Measurements from ENCODE around the gene ADRA2A.

Gene ADRA2A

GRCh38 chr10:111109501-111110242 lies 32.8 kb downstream of the ADRA2A start:
- no peak for DNase-seq (ENCODE audit: low read depth in 2 of 2)

DNA sequence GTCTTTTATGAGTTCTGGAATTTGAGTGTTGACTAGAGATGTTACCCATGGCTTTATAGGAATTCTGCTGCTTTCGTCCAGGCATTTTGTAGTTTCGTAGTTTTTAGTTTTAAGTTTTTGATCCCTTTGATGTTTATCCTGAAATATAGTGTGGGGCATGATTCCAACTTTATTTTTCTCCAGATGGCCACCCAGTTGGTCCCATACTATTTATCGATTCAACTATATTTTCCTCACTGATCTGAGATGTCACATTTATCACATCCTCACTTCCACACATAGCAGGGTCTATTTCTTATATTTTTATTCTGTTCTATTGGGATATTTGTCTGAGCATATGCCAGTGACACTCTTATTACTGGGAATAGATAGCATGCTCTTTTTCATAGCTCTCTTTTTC lies 33.9 kb downstream of the ADRA2A start:
- DNase-seq (ENCODE audit: low read depth in 2 of 2) = no peak

- no peak for DNase-seq (ENCODE audit: low read depth in 2 of 2)
Measured at GRCh38 chr10:111112333-111112732, 35.5 kb downstream of the ADRA2A start.

DNA sequence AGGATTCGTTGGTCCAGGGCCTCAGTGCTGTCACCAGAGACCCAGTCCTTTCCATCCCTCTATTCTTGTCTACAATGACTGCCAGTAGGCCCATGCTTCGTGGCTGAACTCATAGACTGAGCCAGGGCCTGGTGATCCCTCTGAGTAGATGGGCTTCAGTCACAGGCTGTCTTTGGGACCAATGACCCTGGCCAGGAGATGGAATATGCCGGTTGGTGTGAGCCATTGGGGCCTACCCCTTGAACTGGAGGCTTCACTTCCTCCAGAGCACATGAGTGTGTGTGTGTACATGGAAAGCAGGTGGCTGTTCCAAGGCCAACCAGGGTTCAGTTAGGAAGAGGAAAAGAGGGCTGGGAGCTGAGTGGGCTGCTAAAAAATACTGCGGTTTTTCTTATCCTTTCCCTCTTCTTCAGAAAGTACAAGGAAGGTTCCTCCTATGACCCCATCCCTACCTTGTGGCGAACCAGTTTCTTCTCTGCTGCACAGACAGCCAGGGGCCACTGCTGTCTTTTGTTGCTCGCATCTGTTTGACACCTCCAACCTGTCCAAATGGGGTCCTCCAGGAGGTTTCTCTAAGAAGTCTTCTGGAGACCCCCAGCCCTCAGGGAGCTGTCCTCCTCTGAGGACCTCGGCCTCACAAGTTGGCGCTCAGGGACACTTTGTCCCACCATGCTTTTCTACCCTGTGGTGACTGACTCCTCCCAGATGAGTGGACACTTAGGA lies 36.6 kb downstream of the ADRA2A start:
- no peak for DNase-seq (ENCODE audit: low read depth in 2 of 2)

GRCh38 chr10:111113961-111114757 lies 37.3 kb downstream of the ADRA2A start:
- DNase-seq (ENCODE audit: low read depth in 2 of 2) = no peak

DNA sequence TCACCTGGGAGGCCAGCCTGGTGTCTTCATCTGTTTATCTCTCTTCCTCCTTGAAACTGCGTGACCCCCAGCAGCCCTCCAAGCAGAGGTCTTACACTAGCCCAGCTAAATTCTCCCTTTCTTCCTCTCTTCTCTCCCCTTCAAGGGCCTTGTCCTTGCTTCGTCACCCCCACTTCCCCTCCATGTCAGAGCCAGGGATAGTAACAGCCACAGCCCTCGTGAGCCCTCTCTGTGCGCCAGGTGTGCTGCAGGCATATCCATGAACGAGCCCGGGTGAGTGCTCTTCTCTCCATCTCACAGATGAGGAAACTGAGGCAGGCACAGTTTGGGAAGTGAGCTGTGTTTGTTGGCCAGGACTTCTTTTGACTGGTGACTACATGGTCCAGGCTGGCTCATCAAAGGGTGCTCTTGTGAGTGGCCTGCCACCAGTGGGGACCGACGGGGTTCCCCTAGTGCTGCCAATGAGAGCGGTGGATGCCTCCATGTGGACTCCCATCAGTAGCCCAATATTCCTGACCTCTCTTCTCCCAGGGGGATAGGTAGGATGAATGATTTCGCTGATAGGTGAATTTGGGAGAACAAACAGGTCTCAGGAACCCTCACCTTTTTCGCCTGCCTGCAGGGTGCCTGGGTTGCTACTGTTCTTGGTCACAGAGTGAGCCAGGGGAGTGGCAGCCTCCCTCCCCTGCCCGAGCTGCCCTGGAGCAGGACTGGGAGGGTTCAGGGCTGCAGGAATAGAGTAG lies 38.1 kb downstream of the ADRA2A start:
- no peak for DNase-seq (ENCODE audit: low read depth in 2 of 2)

DNA sequence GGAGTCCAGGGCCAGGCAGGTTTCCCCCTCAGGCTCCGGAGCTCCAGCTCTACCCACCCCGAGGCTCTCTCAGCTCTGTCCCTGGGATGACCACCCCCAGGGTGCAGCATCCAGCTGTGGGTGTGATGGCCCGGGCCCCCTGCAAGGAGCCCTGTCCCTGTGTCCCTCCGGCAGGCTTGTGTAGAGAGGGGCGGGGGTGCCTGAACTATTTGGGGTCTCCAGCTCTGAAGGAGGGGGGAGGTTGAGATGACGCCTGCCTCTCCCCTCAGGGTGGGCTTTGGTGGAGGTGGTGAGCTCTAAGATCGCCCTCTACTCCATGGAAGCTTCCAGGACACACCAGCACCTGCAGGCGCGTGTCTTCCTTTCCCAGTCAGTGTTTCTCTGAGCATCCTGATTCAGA lies 39.4 kb downstream of the ADRA2A start:
- DNase-seq (ENCODE audit: low read depth in 2 of 2) = no peak

GRCh38 chr10:111116762-111117445 lies 40.1 kb downstream of the ADRA2A start:
- no peak for DNase-seq (ENCODE audit: low read depth in 2 of 2)

DNA sequence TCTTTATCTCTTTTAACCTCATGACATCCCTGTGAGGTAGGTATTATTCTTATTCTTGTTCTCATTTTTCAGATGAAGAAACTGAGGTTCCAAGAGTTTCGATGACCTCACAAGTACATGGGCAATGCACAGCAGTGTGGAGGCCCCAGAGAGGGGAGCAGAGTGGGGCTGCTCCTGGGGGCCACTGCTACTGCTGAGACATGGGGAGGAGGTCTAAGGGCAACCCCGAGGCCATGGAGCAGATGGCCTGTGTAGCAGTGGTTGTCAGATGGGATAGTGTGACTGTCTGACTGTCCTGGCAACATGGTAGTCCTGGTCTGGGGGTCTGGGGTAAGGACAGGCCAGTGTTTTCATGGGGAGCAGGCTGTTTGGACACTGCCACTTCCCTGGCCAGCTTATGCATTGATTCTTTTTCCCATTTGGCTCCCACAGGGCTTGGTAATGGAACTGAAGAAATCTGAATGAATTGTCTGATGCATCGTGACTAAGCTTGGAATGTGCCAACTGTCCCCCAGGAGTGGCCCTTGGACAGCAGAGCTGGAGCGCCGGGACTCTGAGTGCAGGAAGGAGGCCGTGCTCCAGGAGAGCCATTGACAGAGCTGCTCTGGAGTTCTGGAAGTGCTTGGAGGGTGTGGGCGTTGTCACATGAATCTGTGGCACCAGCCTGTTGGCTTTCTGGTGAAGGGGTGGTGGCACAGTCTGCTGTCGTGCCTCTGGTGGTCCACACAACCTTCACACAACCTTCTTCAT lies 40.9 kb downstream of the ADRA2A start:
- DNase-seq (ENCODE audit: low read depth in 2 of 2) = no peak

GRCh38 chr10:111118758-111119157 lies 41.9 kb downstream of the ADRA2A start:
- no peak for DNase-seq (ENCODE audit: low read depth in 2 of 2)

DNA sequence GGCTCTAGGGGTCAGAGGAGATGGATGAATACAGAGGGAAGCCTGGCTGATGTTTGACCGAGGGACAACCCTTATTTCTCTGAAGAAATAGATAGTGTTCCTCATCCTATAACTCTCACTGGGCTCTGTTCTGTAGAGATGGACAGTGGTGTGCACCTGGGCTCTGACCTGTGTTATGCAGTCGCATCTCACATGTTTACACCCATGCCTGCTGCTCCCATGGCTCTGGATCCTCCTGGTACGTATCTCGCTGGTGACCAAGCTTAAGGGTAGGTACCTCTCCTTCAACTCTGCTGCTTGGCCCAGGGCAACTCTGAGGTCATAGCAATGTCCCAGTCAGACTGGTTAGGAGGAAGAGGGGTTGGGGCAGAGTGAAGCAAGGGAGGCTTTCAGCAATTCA lies 42.8 kb downstream of the ADRA2A start:
- DNase-seq (ENCODE audit: low read depth in 2 of 2) = no peak

DNA sequence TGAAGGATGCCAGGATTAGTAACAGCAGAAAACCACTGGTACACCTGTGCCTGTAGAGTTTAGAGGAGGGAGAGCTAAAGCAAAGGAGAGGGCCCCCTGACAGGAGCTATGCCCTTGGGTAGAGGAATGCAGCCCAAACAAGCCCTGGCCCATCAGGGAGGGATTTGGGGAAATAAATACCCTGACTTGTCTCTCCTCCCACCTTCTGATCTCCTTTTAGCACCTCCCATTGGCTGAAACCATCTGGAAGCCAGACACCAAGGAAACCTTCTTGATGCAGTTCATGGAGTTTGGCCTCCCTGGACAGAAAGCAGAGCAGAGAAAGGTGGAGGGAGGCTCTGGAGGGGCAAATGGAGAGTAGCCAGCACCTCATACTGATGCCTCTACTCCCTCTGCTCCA lies 45.3 kb downstream of the ADRA2A start:
- no peak for DNase-seq (ENCODE audit: low read depth in 2 of 2)

- DNase-seq (ENCODE audit: low read depth in 2 of 2) = no peak
Measured at GRCh38 chr10:111123883-111124282, 47.1 kb downstream of the ADRA2A start.

DNA sequence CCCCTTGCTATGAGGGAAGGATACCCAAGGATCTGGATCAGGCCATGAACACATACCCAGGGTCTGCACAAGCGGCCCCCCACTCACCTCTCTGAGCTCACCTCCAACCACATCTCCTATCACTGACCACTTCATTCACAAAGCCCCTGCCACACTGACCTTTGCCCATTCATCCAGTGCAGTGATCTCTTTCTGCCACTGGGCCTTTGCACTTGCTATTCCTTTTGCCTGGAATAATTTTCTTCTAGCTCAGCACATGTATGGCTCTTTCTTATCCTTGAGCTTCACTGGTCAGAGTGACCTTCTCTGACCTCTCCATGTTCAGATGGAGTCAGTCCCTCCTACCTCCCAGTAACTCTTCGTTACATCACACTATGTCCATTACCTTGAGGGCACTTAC lies 48.3 kb downstream of the ADRA2A start:
- no peak for DNase-seq (ENCODE audit: low read depth in 2 of 2)

- DNase-seq (ENCODE audit: low read depth in 2 of 2) = no peak
Measured at GRCh38 chr10:111126077-111126476, 49.2 kb downstream of the ADRA2A start.

DNA sequence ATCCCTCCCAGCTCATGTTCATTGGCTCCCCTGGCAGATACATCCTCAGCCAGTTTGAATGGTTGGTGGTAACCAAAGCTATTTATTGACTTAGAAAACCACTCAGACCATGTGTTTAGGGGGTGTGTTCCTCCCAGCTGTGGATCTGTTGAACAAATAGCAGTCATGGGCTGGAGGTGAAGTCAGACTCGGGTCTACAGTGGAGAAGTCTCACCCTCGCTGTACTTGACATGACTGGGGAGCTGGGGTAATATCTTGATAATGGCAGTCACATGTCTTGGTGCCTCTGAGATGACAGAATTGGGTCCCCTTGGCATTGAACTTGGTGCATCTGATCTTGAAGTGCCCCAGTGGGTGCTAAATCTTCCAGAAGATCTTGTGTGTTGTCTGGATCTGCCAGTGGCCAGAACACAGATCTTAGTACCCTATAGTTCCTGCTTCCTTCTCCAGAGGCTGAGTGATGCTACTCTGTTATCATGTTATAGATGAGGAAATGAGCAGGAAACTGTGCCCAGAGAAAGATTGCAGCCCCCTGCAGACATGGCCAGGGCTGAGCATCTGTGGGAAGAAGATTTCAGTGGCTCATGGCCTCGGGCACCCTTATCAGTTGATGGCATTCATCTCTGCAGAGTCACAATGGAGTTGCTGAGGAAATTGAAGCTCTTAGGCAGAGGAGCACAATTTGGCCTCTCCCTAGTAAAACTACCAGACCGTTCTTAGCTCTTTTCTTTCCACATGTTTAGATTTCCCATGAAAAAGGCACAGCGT lies 50.4 kb downstream of the ADRA2A start:
- no peak for DNase-seq (ENCODE audit: low read depth in 2 of 2)

DNA sequence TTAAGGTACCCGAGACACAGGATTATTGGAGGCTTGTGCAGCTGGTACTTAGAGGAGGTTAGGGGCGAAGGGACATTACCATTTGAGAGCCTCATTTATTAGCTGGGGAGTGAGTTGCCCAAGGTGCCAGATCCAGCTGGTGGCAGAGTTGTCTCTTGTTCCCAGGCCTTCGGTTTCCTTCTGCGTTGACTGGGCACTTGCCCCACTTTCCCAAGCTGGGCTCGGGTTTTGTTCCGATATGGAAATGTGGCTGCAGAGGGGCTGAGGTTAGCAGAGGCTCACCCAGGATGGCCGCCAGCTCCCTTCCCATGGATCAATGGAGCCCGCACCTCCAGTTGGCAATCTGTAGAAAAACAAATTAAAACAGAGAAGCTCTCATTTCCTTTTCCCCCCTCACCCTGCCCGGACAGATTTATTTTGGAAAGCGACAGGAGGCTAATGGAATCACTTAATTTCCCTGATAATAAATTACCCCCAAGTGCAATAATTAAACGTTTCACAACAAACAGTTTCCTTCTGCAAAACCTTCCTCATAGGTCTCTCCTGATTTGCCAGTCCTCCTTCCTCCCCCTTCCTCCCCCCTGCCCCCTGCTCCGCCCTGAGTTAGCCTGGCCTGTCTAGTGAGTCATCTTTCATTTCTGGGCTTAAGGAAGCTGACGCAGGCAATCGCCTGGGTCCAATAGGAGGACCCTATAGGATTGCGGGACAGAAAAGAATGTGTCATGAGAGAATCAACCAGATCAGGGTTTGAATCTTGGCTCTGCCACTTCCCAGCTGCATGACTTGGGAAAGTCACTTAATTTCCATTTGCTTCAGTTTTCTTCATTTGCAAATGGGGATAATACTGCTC lies 51.7 kb downstream of the ADRA2A start:
- DNase-seq (ENCODE audit: low read depth in 2 of 2) = no peak

- DNase-seq (ENCODE audit: low read depth in 2 of 2) = no peak
Measured at GRCh38 chr10:111129363-111129762, 52.5 kb downstream of the ADRA2A start.

- no peak for DNase-seq (ENCODE audit: low read depth in 2 of 2)
Measured at GRCh38 chr10:111130471-111130870, 53.6 kb downstream of the ADRA2A start.
